ENCODE results near the gene CFP.
"Not testable (repeated sequence)": the region's sequence is repeated elsewhere in the genome, so short reads cannot be mapped to it uniquely, and the experiment has no call there.

CFP gene

DNA sequence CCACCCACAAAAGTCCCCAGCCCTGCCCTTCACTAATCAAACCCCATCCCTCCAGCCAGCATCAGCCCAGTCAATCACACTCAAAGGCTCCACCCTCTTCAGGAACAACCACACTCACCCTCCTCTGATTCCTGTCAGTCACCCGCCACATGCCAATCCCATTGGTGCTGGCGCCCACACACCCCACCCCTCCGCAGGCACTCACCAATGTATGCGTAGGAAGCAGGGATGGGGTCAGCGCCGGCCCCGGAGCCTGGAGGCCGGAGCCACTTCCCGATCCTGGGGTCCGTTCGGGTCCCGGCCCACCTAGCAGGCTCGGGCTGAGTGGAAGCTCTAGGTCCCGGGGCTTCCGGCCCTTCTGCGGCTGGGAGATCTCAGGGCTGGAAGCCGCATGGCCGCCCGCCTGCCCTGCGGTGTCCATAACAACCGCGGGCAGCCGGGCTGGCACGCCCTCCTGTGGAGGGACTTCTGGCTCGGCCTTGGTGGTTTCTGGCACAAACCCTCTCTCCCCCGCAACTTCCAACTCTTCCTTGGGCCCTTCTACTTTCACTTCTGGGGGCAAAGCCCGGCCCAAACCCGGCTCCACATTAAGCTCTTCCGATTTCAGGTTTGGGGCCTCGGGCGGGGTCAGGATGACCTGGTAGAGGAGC, 7.9 kb upstream of the CFP start:
- DNase-seq: no peak

DNA sequence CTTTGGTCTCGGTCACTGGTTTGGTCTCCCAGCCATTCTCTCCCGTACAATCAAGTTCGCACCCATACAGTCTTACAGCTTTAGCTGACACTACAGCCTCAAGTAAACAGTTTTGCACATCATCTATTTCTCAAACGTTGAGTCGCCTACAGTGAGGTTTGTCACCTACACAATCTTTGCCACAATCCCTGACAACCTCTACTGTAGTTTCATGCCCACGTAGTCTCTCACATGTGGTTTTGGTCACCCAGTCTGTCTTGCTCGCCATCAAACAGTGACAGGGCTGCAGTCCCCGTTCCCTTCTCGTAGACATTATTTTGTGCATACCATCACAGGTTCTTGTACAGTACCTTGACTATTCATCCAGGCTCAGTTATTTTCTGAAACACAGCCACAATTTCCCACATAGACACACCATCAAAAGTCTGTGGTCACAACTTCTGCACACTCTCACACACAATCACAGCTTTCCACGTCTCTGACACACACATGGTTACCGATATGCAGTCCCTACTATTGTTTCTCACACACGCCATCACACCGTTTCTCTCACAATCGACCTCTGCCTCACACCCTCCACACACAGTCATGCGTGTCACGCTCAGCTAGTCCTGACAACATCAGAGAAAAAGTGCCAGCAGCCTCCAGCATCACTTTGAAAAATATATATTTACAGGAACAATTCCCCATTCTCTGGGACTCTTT, 5.3 kb upstream of the CFP start:
- no peak for DNase-seq

- DNase-seq: no peak
These were observed 4.2 kb upstream of the CFP start for GRCh38 chrX:47633689-47634590.

- no peak for DNase-seq
These were observed 2.9 kb upstream of the CFP start for GRCh38 chrX:47632666-47633065.

- DNase-seq: no peak
These were observed 1.9 kb upstream of the CFP start for GRCh38 chrX:47631676-47632075.

DNA sequence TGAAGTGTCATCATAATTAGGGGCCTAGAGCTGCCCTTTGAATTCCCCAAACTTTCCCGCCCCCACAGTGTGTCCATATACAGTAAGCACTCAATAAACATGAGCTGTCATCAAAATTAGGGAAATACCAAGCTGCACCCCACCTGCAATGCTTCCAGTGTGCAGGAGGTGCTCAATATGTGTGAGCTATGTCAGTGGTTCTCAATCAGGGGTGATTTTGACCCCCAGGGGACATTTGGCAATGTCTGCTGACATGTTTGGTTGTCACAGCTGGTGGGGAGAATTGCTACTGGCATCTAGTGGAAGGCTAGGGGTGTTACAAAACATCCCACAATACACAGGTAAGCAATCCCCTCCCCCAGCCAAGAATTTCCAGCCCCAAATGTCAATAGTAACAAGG, 748 bp downstream of the CFP start:
- no peak for DNase-seq

- DNase-seq: no peak
These were observed 4.4 kb downstream of the CFP start for GRCh38 chrX:47625365-47625764.

GRCh38 chrX:47623540-47624027, 6.1 kb downstream of the CFP start:
- peak; percentile 38 for DNase-seq

GRCh38 chrX:47621851-47622250, 7.9 kb downstream of the CFP start:
- DNase-seq: no peak

DNA sequence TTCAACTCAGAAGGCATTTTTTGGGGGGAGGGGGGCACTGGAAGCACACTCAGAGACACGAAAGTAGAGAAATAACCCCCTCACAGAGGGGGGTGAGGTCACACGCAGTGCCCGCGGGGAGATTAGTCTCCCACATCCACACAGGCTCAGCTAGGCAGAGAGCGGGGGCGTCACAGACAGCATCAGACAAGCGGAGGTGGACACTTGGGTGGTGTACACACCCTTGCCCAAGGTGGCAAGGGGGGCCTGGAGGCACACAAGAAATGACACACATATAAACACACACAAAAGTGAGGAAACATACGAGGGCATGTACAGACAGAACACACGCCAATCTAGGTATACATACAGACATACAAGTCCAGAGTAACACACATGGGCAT, 9.4 kb downstream of the CFP start:
- DNase-seq: no peak

DNA sequence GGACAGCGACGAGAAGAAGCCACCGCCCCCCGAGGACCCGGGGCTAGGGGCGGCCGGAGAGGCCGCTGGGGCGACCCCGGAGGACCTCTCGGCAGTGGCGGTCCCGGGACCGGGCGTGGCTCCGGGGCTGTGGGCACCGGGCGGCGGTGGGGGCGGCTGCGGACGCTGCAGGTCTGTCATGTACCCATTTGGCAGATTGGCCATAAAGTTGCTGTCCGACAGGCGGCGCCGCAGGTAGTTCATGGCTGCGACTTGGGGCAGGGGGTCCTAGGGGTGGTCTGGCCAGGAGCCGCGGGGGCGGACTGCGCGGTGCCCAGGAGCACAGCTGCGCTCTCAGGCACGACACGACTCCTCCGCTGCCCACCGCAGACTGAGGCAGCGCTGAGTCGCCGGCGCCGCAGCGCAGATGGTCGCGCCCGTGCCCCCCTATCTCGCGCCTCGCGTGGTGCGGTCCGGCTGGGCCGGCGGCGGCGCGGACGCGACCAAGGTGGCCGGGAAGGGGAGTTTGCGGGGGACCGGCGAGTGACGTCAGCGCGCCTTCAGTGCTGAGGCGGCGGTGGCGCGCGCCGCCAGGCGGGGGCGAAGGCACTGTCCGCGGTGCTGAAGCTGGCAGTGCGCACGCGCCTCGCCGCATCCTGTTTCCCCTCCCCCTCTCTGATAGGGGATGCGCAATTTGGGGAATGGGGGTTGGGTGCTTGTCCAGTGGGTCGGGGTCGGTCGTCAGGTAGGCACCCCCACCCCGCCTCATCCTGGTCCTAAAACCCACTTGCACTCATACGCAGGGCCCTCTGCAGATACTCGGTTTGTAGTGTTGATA, 10.0 kb downstream of the CFP start, which contains the start of gene SYN1:
Gene SYN1 (minus strand): TSS at position 372 of the 817 bp plus-strand sequence. CDS start 129 bp downstream, at position 243.
- peak; percentile 4 for DNase-seq

GRCh38 chrX:47618923-47619485, 10.7 kb downstream of the CFP start:
- no peak for DNase-seq

DNA sequence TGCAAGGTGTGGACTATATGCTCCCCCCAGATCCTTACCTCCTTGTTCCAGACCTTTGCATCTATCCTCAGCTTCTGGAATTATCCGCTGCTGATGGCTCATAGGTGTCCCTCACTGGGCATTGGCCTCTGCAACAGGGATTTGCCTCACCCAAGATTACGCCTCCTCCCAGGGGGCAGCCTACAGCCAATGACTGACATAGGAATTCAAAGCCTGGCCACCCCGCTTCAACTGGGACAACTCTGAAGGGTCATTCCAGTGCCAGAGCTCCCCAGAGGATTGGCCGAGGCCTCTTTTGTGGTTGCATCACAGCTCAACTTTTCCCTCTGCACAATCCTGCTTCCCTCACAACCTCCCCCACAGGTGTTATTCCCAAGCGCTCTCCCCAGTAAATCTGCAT, 15.1 kb downstream of the CFP start:
- DNase-seq: no peak

DNA sequence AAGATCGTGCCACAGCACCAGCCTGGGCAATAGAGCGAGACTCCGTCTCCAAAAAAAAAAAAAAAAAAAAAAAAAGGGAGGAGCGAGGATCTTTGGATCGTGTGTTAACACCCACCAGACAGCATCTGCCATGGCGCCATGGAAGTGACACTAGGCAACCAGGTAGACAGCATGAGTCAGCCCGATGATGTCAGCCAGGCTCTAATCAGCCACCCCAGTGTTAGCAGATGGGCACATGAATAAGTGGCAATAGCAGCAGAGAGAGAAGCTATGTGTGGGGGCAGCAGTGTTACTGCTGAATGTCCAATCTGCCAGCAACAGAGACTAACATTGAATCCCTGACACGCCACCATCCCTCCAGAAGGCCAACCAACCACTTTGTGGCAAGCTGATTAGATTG, 16.6 kb downstream of the CFP start:
- no peak for DNase-seq

DNA sequence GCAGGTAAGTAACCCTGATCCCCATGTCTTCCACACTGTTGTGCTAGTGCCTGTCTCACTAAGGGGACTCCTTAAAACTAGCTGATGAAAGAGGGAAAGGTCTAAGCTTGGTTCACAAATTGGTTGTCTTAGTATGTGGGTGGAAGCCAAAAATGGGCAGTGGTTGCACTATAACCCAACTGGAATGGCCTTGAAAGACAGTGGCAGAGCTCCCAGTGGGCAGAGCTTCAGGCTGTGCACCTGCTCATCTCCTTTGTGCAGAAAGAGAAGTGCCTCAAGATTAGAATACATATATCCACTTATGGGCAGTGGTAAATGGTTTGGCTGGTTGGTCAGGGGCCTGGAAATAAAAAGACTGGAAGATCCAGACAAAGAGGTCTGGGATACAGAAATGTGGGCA, 17.3 kb downstream of the CFP start:
- DNase-seq: no peak

DNA sequence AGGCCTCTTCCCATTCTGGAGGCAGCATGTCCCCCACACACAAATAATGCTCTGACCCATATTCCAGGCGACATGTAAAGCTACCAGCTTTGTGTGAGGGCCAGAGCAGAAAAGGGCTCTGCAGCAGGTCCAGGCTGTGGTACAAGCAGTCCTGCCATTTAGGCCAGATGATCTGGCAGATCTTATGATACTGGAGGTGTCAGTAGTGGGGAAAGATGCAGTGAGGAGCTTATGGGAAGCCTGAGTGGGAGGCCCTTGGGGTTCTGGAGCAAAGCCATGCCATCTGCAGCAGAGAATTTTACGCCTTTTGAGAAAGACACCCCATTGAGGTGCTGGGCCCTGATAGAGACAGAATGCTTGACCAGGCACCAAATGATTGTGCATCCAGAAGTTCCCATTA, 17.8 kb downstream of the CFP start:
- no peak for DNase-seq

DNA sequence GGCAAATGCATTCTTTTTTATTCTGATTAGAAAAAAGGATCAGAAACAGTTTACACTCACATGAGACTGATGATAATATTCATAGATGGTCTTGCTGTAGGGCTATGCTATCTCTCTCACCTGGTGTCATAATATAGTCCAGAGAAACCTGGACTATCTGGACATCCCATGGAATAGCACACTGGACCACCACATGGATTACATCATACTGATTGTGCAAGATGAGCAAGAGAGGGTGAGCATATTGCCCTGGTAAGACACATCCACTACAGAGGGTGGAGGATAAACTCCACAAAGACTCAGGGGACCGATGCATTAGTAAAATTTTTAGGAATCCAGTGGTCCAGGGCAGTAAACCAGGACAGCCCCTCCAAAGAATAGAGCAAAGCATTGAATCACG, 18.2 kb downstream of the CFP start:
- DNase-seq: no peak

- no peak for DNase-seq
These were observed 19.2 kb downstream of the CFP start for GRCh38 chrX:47610511-47610910.

DNA sequence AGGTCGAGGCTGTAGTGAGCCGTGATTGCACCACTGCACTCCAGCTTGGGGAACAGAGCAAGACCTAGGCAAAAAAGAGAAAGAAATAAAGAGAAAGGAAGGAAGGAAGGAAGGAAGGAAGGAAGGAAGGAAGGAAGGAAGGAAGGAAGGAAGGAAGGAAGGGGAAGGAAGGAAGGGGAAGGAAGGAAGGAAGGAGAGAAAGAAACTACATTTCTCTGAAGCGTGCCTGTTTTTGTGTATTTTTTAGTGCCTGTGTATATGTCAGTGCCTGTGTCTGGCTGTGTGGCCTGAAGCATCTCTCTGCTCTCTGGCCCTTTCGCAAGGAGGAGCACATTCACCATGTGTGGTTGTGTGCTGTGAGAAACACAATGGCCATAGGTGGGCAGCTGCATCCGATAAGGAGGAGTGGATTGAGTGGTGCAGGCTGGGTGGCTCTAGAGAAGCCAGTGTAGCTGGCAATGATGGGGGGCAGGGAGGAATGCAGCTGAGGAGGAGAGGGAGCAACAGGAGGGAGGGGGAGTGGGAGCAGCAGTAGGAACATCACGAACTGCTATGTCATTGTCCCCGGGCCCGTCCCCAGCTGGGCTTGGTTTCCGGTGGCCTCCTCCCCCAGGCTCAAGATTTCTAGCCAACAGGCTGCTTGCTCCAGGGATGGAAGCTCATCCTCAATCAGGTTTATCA, 21.5 kb downstream of the CFP start:
- no peak for DNase-seq

DNA sequence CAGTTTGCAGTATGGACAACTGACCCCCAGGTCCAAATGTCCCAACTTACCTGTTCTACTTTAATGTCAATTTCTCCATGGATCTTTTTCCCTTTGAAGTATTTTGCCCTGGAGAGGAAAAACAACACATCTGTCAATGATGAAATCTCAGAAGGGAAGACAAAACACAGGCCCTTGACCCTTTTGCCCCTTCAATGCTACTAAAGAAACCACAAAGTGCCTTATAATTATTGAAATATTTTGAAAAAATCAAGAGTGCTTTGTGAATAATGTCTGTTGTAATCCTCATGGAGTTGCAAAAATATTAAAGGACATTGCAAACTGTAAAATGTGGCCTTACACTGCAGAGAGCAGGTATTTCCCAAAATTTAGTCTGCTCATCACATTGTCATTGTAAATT, 22.6 kb downstream of the CFP start:
- DNase-seq: no peak

DNA sequence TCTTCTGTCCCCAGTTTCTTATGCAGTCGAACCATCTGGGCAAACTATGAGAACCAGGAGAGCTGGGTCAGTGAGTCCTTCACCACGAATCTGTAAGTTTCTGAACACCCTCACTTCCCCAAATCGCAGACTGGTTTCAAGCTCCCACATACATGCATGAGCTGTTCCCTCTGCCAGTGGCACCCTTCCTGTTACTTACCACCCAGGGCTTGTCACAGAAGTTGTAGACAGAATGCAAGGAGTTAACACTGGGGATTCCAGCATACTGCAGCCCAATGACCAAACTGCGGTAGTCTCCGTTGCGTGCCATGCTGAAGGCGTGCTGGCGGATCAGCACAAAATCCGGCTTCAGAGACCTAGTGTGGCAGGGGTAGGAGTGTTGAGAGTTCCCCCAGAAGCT, 24.7 kb downstream of the CFP start:
- no peak for DNase-seq

DNA sequence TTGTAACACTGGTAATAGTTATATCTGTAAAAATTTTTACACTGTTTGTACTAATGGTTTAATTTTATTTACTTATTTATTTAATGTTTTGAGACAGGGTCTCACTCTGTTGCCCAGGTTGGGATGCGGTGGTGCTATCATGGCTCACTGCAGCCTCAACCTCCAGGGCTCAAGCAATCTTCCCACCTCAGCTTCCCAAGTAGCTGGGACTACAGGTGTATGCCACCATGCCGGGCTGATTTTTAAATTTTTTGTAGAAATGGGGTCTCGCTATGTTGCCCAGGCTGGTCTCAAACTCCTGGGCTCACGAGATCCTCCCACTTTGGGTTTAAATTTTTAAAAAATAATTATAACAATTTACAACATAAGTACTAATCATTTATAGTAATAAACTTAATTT, 26.6 kb downstream of the CFP start:
- not testable (repeated sequence) for DNase-seq

Data from amniotic stem cell (primary cell).